Endothelial cell of umbilical vein (primary cell): ENCODE data around the gene PTPN12. TPM values are rescaled to one million over a fixed set of nuclear protein-coding genes. Genes with fewer than 3 reads are reported as not detected.

Experiments used
- BruUV-seq: library from RNA; stranded (reverse); fragments of 400-500 nt; replicated peaks from 2 replicates; lab custom pipeline; 2021; lab: Mats Ljungman, UMichigan
- CTCF ChIA-PET: fragments of 300-600, 350-600 bp; sonication (Branson Sonifier 250); formaldehyde crosslinking; loops from one replicate; lab custom pipeline; 2021; ENCODE audit warnings: antibody characterized with exemption, inconsistent platforms; lab: Charles Lee
- POLR2A ChIA-PET: fragments of 300-600, 350-600 bp; sonication (Branson Sonifier 250); formaldehyde crosslinking; loops from one replicate; lab custom pipeline; 2021; ENCODE audit warnings: antibody characterized with exemption, inconsistent platforms; lab: Charles Lee
- DNase-seq: peaks from one replicate; pipeline ENCODE4 v3.0.0-alpha.2; 2011; ENCODE audit warnings: low read depth, low spot score
- FAIRE-seq: peaks from 2 replicates; lab custom pipeline; 2011; peaks lifted over from hg19 to GRCh38; lab: Jason Lieb, UNC
- H2AFZ ChIP-seq: 2 replicates; pipeline ENCODE4 v1.6.0; 2012; ENCODE audit warnings: low read depth, low read length, control low read depth, inconsistent platforms
- H3K27ac ChIP-seq: 2 replicates; pipeline ENCODE4 v1.5.1; 2011; ENCODE audit warnings: low read depth, mild to moderate bottlenecking, control low read depth, low read length, moderate library complexity; ENCODE audit not compliant: insufficient read depth
- H3K27me3 ChIP-seq, 2 experiments: 2 replicates each; pipeline versions ENCODE4 v1.6.0 to v1.6.1; 2011; ENCODE audit warnings: low read length in 2 of 2, mixed read lengths in 1 of 2; ENCODE audit not compliant: control insufficient read depth in 2 of 2, insufficient read depth in 2 of 2
- H3K36me3 ChIP-seq, 2 experiments: 2 replicates in 1 of 2; 3 replicates in 1 of 2; pipeline ENCODE4 v1.5.1; 2011; ENCODE audit warnings: low read length in 2 of 2, mild to moderate bottlenecking in 1 of 2, moderate library complexity in 1 of 2; ENCODE audit not compliant: control insufficient read depth in 2 of 2, insufficient read depth in 2 of 2; ENCODE audit errors: extremely low read depth in 1 of 2
- H3K4me1 ChIP-seq: 3 replicates; pipeline ENCODE4 v1.5.1; 2011; ENCODE audit warnings: mild to moderate bottlenecking, low read length; ENCODE audit not compliant: control insufficient read depth, insufficient read depth; ENCODE audit errors: extremely low read depth
- H3K4me2 ChIP-seq: 2 replicates; pipeline ENCODE4 v1.6.1; 2011; ENCODE audit warnings: low read length, control low read depth, mixed read lengths; ENCODE audit not compliant: insufficient read depth
- H3K4me3 ChIP-seq, 3 experiments: fragments of 200-600 bp in 1 of 3; sonication (generic), shearing (Covaris generic) in 1 of 3; replicated peaks in 1 of 3; 2 replicates each; pipeline ENCODE4 v1.5.1; 2011 to 2016; ENCODE audit warnings: control low read depth in 3 of 3, low read length in 3 of 3, mild to moderate bottlenecking in 2 of 3, inconsistent platforms in 1 of 3, low read depth in 1 of 3, moderate library complexity in 1 of 3; ENCODE audit not compliant: insufficient read depth in 1 of 3
- H3K79me2 ChIP-seq: 2 replicates; pipeline ENCODE4 v1.6.0; 2012; ENCODE audit warnings: low read length, inconsistent platforms; ENCODE audit not compliant: control insufficient read depth, insufficient read depth
- H3K9ac ChIP-seq: replicated peaks from 2 replicates; pipeline ENCODE3; 2011; ENCODE audit warnings: low read length, control low read depth; ENCODE audit not compliant: insufficient read depth; ENCODE audit errors: extremely low read depth
- H3K9me1 ChIP-seq: replicated peaks from 3 replicates; pipeline ENCODE4 v1.6.0; 2011; ENCODE audit warnings: mild to moderate bottlenecking, low read length; ENCODE audit not compliant: control insufficient read depth, insufficient read depth; ENCODE audit errors: extremely low read depth
- H3K9me3 ChIP-seq: replicated peaks from 2 replicates; pipeline ENCODE4 v1.5.1; 2012; ENCODE audit warnings: low read length, inconsistent platforms; ENCODE audit not compliant: control insufficient read depth, insufficient read depth
- H4K20me1 ChIP-seq: replicated peaks from 2 replicates; pipeline ENCODE3; 2011; ENCODE audit warnings: mild to moderate bottlenecking, low read length; ENCODE audit not compliant: control insufficient read depth, insufficient read depth; ENCODE audit errors: extremely low read depth
- EZH2 ChIP-seq: IDR thresholded peaks from 2 replicates; pipeline ENCODE4 v1.6.1; 2012; ENCODE audit warnings: borderline replicate concordance, low read depth, mild to moderate bottlenecking, moderate library complexity, low read length, inconsistent platforms; ENCODE audit not compliant: severe bottlenecking
- JUN ChIP-seq: IDR thresholded peaks from 2 replicates; pipeline ENCODE4 v1.6.1; 2011; ENCODE audit warnings: borderline replicate concordance, low read depth; ENCODE audit not compliant: insufficient read length, insufficient read depth
- MYC ChIP-seq: IDR thresholded peaks from one replicate; pipeline ENCODE4 v1.6.1; 2011; ENCODE audit warnings: mild to moderate bottlenecking, low read depth, low read length
- POLR2A ChIP-seq: IDR thresholded peaks from 2 replicates; pipeline ENCODE4 v1.6.1; 2012; ENCODE audit warnings: low read depth, mild to moderate bottlenecking, control low read depth, low read length
- POLR2AphosphoS5 ChIP-seq: IDR thresholded peaks from 2 replicates; pipeline ENCODE4 v1.6.1; 2012; ENCODE audit warnings: low read depth, mild to moderate bottlenecking, control low read depth, low read length, moderate library complexity; ENCODE audit not compliant: insufficient read depth
- dilution Hi-C: fragments of 300-500 bp; cut with MboI; formaldehyde crosslinking; loops from one replicate; pipeline ENCODE4 v1.15.0; 2019; ENCODE audit warnings: low sequenced_read_pairs; ENCODE audit not compliant: extremely low pct_ligation_motif_present
- intact Hi-C: fragments of 100-400 bp; cut with micrococcal nuclease; formaldehyde crosslinking; loops from one replicate; pipeline ENCODE4 v1.10.0; 2022
- polyA plus RNA-seq, 4 experiments: library from polyadenylated mRNA; depleted of rRNA in 3 of 4; stranded (reverse) in 3 of 4; unstranded in 1 of 4; fragments of >200 nt; gene quantifications; 2 replicates each; pipeline versions ENCODE4 v1.2.1 to v1.2.3, GENCODE V29; 2011 to 2012; ENCODE audit warnings: missing spikeins in 1 of 4
- total RNA-seq: library from RNA; stranded (reverse); gene quantifications from 2 replicates; pipeline ENCODE4 v1.2.3, GENCODE V29; 2021
- TF ChIP-seq, protein P1 (sequence below), 2 donors: IDR thresholded peaks; 1 replicate in 1 of 2; 2 replicates in 1 of 2; pipeline ENCODE4 v1.5.1; 2011; ENCODE audit warnings: low read length in 2 of 2, mild to moderate bottlenecking in 2 of 2, moderate library complexity in 2 of 2, control low read depth in 1 of 2, inconsistent platforms in 1 of 2, low read depth in 1 of 2; ENCODE audit not compliant: insufficient read depth in 1 of 2; ENCODE audit errors: extremely low read depth in 1 of 2
- TF ChIP-seq, protein P2 (sequence below): IDR thresholded peaks from 2 replicates; pipeline ENCODE4 v1.6.1; 2011; ENCODE audit not compliant: insufficient read depth, insufficient read length

Gene PTPN12
- total and polyA plus RNA-seq, 2 donors (not counting 3 experiments of a cell fraction or from before 2014, with no cell fraction given): 30.6 to 137 TPM

- CTCF ChIA-PET: interaction anchor here (3.0 to 4.1 kb wide), 2 partner anchors 107 to 280 kb away, joined by 43 read pairs; no protein-coding TSS in a partner anchor
- Histone ChIP-seq H3K4me1 (no peaks in the 10 kb centered on the region), H3K36me3 (peaks cover 8 to 11% of the 10 kb centered on the region in 2 experiments), H4K20me1 (no peaks in the 10 kb centered on the region), H3K27ac (no peak overlapping the region), H3K9me3 (no peaks in the 10 kb centered on the region), H2AFZ (no peak overlapping the region), H3K27me3 (no peaks in the 10 kb centered on the region), H3K9me1 (no peaks in the 10 kb centered on the region), H3K9ac (no peak overlapping the region), H3K79me2 (no peaks in the 10 kb centered on the region), H3K4me2 (no peak overlapping the region), H3K4me3 (no peak overlapping the region)
- TF ChIP-seq POLR2A: no peak
- TF ChIP-seq JUN: no peak
- TF ChIP-seq EZH2: no peak
- TF ChIP-seq MYC: no peak
- TF ChIP-seq, protein P1, sequence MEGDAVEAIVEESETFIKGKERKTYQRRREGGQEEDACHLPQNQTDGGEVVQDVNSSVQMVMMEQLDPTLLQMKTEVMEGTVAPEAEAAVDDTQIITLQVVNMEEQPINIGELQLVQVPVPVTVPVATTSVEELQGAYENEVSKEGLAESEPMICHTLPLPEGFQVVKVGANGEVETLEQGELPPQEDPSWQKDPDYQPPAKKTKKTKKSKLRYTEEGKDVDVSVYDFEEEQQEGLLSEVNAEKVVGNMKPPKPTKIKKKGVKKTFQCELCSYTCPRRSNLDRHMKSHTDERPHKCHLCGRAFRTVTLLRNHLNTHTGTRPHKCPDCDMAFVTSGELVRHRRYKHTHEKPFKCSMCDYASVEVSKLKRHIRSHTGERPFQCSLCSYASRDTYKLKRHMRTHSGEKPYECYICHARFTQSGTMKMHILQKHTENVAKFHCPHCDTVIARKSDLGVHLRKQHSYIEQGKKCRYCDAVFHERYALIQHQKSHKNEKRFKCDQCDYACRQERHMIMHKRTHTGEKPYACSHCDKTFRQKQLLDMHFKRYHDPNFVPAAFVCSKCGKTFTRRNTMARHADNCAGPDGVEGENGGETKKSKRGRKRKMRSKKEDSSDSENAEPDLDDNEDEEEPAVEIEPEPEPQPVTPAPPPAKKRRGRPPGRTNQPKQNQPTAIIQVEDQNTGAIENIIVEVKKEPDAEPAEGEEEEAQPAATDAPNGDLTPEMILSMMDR (IDR thresholded peaks at IDR 0.05; ENCODE audit: extremely low read depth in 1 of 2, insufficient read depth in 1 of 2, low read depth in 1 of 2, low read length in 2 of 2): no peak
- TF ChIP-seq, protein P2, sequence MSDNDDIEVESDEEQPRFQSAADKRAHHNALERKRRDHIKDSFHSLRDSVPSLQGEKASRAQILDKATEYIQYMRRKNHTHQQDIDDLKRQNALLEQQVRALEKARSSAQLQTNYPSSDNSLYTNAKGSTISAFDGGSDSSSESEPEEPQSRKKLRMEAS: no peak
- no peak for TF ChIP-seq POLR2AphosphoS5
- no TSS peak for BruUV-seq
- DNase-seq (no peak), FAIRE-seq (no peak)
- dilution Hi-C loops (no loop called here), intact Hi-C loops (loop anchor here (10.0 kb wide), 1 partner anchor 391 kb away; no protein-coding TSS in a partner anchor)
- POLR2A ChIA-PET: no interaction called here
These were observed 116.5 kb downstream of the PTPN12 start for GRCh38 chr7:77653572-77653971.
